ENCODE data around the gene GAPDHS. TPM values are rescaled to one million over a fixed set of nuclear protein-coding genes. Genes with fewer than 3 reads are reported as not detected.

Gene GAPDHS
- not detected in 2 replicates for total RNA-seq (2014; rRNA removed; shearing (Covaris generic))

- DNase-seq (ENCODE audit: low read depth in 1 of 2, low spot score in 2 of 2): no peak
- no peak within 1 kb of the TSS for H3K27ac ChIP-seq
- no peaks in the 10 kb centered on the region for H3K4me1 ChIP-seq (replicated peaks)
- H3K4me3 ChIP-seq: no peak within 1 kb of the TSS
- H3K36me3 ChIP-seq: no peaks in the 10 kb centered on the region
- peaks cover 52% of the 10 kb centered on the region for H3K27me3 ChIP-seq (replicated peaks)
- H3K9me3 ChIP-seq (replicated peaks): no peaks in the 10 kb centered on the region
Measured at GRCh38 chr19:35533201-35533821, at the start of gene GAPDHS. TSS of gene GAPDHS (plus strand) at chr19:35533456. CDS start at chr19:35533528, 72 bp downstream.

GRCh38 chr19:35484252-35485036, 48.8 kb upstream of the GAPDHS start:
- Histone ChIP-seq H3K4me3 (no peak overlapping the region), H3K27ac (no peak overlapping the region), H3K36me3 (no peaks in the 10 kb centered on the region), H3K4me1 (replicated peaks) (no peaks in the 10 kb centered on the region), H3K27me3 (replicated peaks) (peaks cover 11% of the 10 kb centered on the region; the same call in 1 of the 2 replicates), H3K9me3 (replicated peaks) (no peaks in the 10 kb centered on the region)
- DNase-seq (ENCODE audit: low read depth in 1 of 2, low spot score in 2 of 2): no peak

DNA sequence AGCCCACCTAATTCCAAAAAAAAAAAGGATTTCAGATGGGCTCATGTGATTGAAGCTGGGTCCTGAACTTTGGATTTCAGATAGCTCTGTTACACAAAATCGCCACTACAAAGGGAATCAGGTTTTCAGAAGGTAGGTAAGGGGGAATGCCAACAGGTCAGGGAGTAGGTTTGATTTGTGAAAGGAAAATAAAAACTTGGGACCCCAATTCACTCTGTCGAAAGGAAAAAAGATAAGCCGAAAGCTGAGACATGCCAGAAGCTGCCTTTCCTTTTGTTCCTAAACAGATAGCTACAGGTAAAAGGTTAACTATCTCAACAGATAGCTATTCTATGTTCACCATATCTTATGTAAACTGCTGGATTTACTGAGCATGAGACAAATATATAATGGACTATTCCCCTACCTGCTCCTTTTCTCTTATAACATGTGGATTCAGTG, 47.0 kb upstream of the GAPDHS start:
- Histone ChIP-seq H3K4me1 (replicated peaks) (no peaks in the 10 kb centered on the region), H3K4me3 (no peak overlapping the region), H3K9me3 (replicated peaks) (no peaks in the 10 kb centered on the region), H3K36me3 (no peaks in the 10 kb centered on the region), H3K27me3 (replicated peaks) (peaks cover 18% of the 10 kb centered on the region), H3K27ac (no peak overlapping the region)
- DNase-seq (ENCODE audit: low read depth in 1 of 2, low spot score in 2 of 2): no peak

- Histone ChIP-seq H3K27ac (no peak overlapping the region), H3K4me3 (no peak overlapping the region), H3K9me3 (replicated peaks) (no peaks in the 10 kb centered on the region), H3K36me3 (no peaks in the 10 kb centered on the region), H3K27me3 (replicated peaks) (peaks cover 23% of the 10 kb centered on the region), H3K4me1 (replicated peaks) (no peaks in the 10 kb centered on the region)
- no peak for DNase-seq (ENCODE audit: low read depth in 1 of 2, low spot score in 2 of 2)
Measured at GRCh38 chr19:35487656-35488182, 45.5 kb upstream of the GAPDHS start.

DNA sequence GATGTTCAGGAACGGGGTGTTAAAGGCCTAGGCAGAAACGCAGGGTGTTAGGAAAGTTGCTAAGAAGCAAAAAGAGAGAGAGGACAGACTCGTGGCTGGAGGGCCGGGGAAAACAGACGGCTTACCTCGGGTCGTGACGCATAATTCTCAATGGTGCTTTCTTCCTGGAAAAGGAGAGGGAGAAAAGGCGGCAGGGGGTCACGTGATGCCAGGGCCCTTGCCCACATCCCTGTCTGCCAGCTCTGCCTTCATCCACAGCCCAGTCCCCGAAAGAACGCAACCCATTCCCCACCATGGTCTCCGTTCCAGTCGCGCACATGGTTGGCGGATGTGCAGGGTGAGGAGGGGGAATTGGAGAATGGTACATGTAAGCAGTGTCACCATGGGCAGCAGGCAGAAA, 44.6 kb upstream of the GAPDHS start:
- Histone ChIP-seq H3K4me3 (no peak overlapping the region), H3K27me3 (replicated peaks) (peaks cover 28% of the 10 kb centered on the region), H3K36me3 (no peaks in the 10 kb centered on the region), H3K9me3 (replicated peaks) (no peaks in the 10 kb centered on the region), H3K4me1 (replicated peaks) (no peaks in the 10 kb centered on the region), H3K27ac (no peak overlapping the region)
- DNase-seq (ENCODE audit: low read depth in 1 of 2, low spot score in 2 of 2): no peak

GRCh38 chr19:35490364-35490763, 42.9 kb upstream of the GAPDHS start, which contains the start of gene KRTDAP:
TSS of gene KRTDAP (minus strand) at chr19:35490464. CDS start at chr19:35490442, 22 bp downstream.
- no peaks in the 10 kb centered on the region for H3K36me3 ChIP-seq
- peaks cover 28% of the 10 kb centered on the region for H3K27me3 ChIP-seq (replicated peaks)
- H3K27ac ChIP-seq: no peak within 1 kb of the TSS

DNA sequence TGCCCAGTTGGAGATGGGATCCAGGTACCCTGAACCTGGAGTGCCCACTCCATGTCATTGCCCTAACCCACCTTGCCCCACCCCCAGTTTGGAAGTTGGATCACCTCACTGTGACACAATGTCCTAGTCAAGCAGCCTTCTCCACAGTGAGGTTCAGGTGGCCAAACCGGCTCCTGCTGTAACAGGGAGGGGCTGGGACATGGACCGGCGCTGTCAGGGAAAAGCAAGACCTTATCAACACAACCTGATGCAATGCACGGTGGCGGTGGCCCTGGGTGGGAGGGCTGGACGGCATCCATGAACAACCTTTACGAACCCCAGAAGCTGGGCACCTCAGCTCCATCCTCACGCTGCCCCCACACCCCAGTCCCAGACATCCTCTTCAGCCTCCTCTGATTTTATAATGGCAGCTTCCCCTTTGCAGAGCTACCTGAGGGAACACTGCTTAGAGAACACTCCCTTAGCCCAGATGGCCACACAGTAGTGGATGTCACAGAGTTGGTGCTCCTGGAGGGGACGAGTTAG, 41.4 kb upstream of the GAPDHS start:
- no peaks in the 10 kb centered on the region for H3K36me3 ChIP-seq
- no peak for DNase-seq (ENCODE audit: low read depth in 1 of 2, low spot score in 2 of 2)
- no peaks in the 10 kb centered on the region for H3K4me1 ChIP-seq (replicated peaks)
- no peak overlapping the region for H3K4me3 ChIP-seq
- no peaks in the 10 kb centered on the region for H3K9me3 ChIP-seq (replicated peaks)
- peaks cover 22% of the 10 kb centered on the region for H3K27me3 ChIP-seq (replicated peaks)
- H3K27ac ChIP-seq: no peak overlapping the region

More at GRCh38 chr19:35490364-35490763, 42.9 kb upstream of the GAPDHS start, which contains the start of gene KRTDAP:
- H3K4me1 ChIP-seq (replicated peaks): no peaks in the 10 kb centered on the region
- no peaks in the 10 kb centered on the region for H3K9me3 ChIP-seq (replicated peaks)
- DNase-seq (ENCODE audit: low read depth in 1 of 2, low spot score in 2 of 2): no peak
- H3K4me3 ChIP-seq: no peak within 1 kb of the TSS

- Histone ChIP-seq H3K27ac (no peak overlapping the region), H3K36me3 (no peaks in the 10 kb centered on the region), H3K4me1 (replicated peaks) (no peaks in the 10 kb centered on the region), H3K27me3 (replicated peaks) (peaks cover 18% of the 10 kb centered on the region), H3K4me3 (no peak overlapping the region), H3K9me3 (replicated peaks) (no peaks in the 10 kb centered on the region)
- DNase-seq (ENCODE audit: low read depth in 1 of 2, low spot score in 2 of 2): no peak
Measured at GRCh38 chr19:35493971-35494370, 39.3 kb upstream of the GAPDHS start.

- peak in 1 of 2 experiments; percentile 45 for DNase-seq (ENCODE audit: low read depth in 1 of 2, low spot score in 2 of 2)
- no peak overlapping the region for H3K4me3 ChIP-seq
- no peaks in the 10 kb centered on the region for H3K36me3 ChIP-seq
- no peaks in the 10 kb centered on the region for H3K9me3 ChIP-seq (replicated peaks)
- peaks cover 22% of the 10 kb centered on the region for H3K27me3 ChIP-seq (replicated peaks)
- H3K4me1 ChIP-seq (replicated peaks): no peaks in the 10 kb centered on the region
- no peak overlapping the region for H3K27ac ChIP-seq
Measured at GRCh38 chr19:35495107-35496064, 37.9 kb upstream of the GAPDHS start.

- Histone ChIP-seq H3K27me3 (replicated peaks) (peaks cover 29% of the 10 kb centered on the region), H3K27ac (no peak overlapping the region), H3K36me3 (no peaks in the 10 kb centered on the region), H3K9me3 (replicated peaks) (no peaks in the 10 kb centered on the region), H3K4me3 (no peak overlapping the region), H3K4me1 (replicated peaks) (no peaks in the 10 kb centered on the region)
- DNase-seq (ENCODE audit: low read depth in 1 of 2, low spot score in 2 of 2): no peak
Measured at GRCh38 chr19:35497406-35497805, 35.9 kb upstream of the GAPDHS start.

GRCh38 chr19:35498220-35498619, 35.0 kb upstream of the GAPDHS start:
- Histone ChIP-seq H3K9me3 (replicated peaks) (no peaks in the 10 kb centered on the region), H3K36me3 (no peaks in the 10 kb centered on the region), H3K27me3 (replicated peaks) (peaks cover 30% of the 10 kb centered on the region), H3K4me1 (replicated peaks) (no peaks in the 10 kb centered on the region), H3K27ac (no peak overlapping the region), H3K4me3 (no peak overlapping the region)
- no peak for DNase-seq (ENCODE audit: low read depth in 1 of 2, low spot score in 2 of 2)

DNA sequence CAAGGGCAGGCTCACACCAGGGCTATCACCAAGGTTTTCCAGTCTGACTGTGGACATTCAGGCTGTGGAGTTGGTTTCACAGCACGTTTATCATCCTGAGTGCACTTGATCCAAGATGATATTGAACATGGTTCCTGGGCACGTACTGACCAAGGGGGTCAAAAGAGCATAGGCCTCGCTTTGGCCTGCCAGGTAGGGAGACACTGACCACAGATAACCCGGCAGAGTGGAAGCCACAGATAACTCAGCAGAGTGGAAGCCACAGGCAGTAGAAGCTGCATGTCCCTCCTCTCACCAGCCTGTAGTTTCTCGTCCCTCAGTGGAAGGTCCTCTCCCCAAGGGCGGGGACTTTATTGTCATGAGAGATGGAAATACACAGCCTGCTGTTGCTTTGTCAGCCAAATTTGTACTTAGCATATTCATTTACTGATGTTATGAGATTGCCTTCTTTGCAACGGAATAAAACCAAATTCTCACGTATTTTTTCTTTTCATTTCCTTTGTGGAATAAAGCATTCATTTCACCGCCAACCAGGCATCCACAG, 34.2 kb upstream of the GAPDHS start:
- no peak for DNase-seq (ENCODE audit: low read depth in 1 of 2, low spot score in 2 of 2)
- no peak overlapping the region for H3K4me3 ChIP-seq
- H3K9me3 ChIP-seq (replicated peaks): no peaks in the 10 kb centered on the region
- H3K36me3 ChIP-seq: no peaks in the 10 kb centered on the region
- no peak overlapping the region for H3K27ac ChIP-seq
- peaks cover 35% of the 10 kb centered on the region for H3K27me3 ChIP-seq (replicated peaks)
- H3K4me1 ChIP-seq (replicated peaks): no peaks in the 10 kb centered on the region

- Histone ChIP-seq H3K9me3 (replicated peaks) (no peaks in the 10 kb centered on the region), H3K36me3 (no peaks in the 10 kb centered on the region), H3K4me1 (replicated peaks) (no peaks in the 10 kb centered on the region), H3K27ac (no peak overlapping the region), H3K27me3 (replicated peaks) (peaks cover 40% of the 10 kb centered on the region), H3K4me3 (no peak overlapping the region)
- no peak for DNase-seq (ENCODE audit: low read depth in 1 of 2, low spot score in 2 of 2)
Measured at GRCh38 chr19:35500611-35501010, 32.6 kb upstream of the GAPDHS start.
